Measurements from ENCODE around the gene CYP4Z1.
A peak's percentile ranks its signal among the peaks of the same experiment; 100 is the strongest.
"Not testable (repeated sequence)": the region's sequence is repeated elsewhere in the genome, so short reads cannot be mapped to it uniquely, and the experiment has no call there.

The CYP4Z1 gene, protein sequence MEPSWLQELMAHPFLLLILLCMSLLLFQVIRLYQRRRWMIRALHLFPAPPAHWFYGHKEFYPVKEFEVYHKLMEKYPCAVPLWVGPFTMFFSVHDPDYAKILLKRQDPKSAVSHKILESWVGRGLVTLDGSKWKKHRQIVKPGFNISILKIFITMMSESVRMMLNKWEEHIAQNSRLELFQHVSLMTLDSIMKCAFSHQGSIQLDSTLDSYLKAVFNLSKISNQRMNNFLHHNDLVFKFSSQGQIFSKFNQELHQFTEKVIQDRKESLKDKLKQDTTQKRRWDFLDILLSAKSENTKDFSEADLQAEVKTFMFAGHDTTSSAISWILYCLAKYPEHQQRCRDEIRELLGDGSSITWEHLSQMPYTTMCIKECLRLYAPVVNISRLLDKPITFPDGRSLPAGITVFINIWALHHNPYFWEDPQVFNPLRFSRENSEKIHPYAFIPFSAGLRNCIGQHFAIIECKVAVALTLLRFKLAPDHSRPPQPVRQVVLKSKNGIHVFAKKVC

DNA sequence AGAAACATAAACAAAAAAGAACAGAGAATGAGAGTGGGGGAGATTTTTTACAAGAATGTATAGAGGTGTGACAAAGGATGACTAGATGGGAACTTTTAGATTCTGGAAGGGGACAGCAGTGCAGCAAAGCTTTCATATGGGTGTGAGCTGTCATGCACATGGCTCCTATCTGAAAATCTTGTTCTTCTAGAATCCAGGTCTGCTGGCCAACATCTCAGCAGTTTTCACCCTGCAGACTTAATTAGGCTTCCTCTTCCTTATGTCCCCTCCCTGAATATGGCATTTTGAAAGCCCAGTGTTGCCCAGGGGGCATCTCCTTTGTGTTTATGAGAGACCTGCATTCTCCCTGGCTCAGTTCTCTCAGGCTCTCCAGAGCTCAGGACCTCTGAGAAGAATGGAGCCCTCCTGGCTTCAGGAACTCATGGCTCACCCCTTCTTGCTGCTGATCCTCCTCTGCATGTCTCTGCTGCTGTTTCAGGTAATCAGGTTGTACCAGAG lies at the start of gene CYP4Z1:
Gene CYP4Z1, plus strand, starts transcription at position 135 of the 498 bp plus-strand sequence. Its CDS starts 260 bp downstream, at position 395.
- DNase-seq: no peak

DNA sequence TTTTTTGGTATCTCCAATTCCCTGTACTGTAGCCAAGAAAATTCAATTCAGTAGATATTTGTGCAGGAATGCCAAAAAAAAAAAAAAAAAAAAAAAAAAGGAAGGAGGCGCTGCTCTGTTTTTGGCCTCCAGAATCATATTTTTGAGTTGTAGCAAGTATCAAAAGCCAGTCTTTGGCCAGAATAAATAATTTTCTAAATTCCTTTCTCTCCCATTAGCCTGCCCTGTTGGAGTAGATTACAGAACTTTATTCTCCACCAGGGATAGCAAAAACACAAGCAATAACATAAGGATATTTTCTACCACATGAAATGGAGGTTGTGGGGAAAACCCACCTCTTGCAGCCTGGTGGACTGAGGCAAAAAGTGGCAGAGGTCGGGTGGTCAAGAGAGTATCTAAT lies 46.0 kb upstream of the CYP4Z1 start:
- no peak for DNase-seq

DNA sequence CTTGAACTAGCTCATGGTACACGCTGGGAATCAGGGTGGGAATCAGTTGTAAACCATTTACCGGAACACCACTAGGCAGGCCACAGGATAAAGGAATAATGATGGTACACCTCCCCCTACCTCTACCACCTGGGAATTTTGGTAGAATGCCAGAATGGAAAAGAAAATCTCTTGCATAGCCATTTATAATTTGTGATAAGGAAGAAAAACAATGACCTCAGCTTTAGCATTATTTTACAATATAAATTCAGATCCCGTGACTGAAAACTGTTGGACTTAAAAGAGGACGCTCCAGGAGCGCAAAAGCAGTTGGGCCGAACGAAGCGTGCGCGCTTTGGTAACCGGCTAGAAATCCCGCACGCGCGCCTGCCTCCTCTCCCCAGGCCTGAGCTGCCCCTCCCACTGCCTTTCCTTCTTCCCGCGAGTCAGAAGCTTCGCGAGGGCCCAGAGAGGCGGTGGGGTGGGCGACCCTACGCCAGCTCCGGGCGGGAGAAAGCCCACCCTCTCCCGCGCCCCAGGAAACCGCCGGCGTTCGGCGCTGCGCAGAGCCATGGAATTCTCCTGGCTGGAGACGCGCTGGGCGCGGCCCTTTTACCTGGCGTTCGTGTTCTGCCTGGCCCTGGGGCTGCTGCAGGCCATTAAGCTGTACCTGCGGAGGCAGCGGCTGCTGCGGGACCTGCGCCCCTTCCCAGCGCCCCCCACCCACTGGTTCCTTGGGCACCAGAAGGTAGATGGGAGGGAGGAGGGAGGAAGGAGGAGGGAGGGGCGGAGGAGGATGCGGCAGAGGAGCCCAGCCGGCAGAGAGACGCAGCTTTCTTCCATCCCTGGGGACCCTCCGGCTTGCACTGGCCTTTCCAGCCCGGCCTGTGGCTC lies 43.5 kb upstream of the CYP4Z1 start, which contains the start of gene CYP4X1:
Gene CYP4X1, plus strand, starts transcription at position 402 of the 873 bp plus-strand sequence. Its CDS starts 149 bp downstream, at position 551.
- no peak for DNase-seq

DNA sequence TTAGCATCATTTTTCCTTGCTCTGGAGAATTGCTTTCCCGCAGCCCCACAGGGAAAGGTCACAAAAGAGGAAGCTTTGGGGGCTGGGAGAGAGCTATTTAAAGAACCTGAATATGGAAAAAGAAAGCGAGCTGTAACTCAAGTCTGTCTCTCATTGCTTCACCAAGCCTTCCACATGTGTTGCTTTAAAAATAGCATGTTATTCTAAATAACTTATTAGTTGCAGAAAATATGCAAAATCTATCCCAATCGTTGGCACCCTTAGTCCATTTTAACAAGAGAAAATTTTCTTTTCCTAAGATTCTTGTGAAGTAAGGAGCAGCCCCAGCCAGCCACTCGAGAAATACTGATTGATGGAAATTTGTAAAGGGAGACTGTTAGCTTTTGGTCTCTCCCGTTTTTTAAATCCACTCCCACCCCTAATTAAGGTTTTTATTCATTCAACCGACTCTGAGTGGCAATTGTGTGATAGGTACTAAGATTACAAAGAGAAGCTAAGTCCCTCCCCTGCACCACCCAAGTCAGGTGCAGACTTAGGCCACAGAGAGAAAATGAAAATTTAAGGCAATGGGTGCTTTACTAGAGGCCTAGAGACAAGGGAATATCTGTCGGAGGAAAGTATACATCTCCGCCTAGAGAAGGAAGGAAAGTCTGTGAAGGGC lies 42.8 kb upstream of the CYP4Z1 start:
- DNase-seq: no peak

DNA sequence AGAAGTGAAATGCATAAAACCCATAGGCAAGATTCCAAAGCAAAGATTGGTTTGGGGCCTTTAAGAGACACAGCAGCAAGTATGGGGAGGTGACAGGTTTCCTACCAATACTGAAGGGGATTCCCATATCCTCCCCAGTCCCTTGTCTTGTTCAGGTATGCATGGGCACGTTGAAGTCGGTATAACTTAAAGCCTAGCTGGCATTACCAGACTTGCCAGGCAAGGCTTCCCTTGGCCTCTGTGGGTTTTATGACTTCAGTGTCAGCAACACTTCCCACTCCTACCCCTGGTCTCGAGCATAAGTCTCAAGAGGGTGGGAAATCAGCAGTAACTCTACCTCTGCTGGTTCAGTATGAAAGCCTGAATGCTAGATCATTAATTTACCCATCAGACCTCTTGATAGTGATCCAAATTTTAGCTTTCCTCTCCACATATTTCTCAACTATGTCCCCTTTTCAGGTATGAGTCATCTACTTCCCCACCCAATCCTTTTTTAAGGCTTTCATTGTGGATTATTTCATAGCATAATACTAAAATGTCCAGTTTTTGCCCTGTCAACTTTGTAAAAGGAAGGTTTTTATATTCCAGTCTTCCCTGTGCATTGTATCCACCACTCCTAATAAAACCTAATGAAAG lies 36.7 kb upstream of the CYP4Z1 start:
- DNase-seq: no peak

DNA sequence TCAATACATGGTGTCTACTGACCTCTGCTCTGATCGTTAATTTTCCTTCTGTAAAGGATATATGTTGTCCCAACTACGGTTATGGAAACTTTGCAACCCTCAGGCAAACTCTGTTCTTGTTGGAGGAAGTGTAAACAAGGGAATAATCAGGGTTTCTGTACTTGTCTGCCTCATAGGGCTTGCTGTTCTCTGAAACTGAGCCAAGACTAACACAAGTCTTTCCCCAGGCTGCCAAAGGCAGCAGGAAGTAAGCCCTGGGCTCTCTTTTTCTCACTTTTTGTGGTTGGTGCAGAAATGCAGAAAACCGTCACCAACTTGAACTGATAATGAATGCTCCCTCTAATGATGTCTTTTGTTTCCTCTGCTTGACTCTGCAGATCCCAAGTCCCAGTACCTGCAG lies 36.0 kb upstream of the CYP4Z1 start:
- no peak for DNase-seq

DNA sequence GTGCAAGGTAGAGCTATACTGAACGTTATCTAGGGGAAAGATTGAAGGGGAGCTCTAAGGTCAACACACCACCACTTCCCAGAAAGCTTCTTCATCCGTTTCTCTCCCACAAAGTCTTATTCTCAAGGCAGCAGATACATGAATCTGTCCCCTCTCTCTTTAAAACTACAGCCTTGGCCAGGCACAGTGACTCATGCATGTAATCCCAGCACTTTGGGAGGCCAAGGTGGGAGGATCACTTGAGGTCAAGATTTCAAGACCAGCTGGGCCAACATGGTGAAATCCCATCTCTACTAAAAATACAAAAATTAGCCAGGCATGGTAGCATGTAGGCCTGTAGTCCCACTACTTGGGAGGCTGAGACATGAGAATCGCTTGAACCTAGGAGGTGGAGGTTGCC lies 35.4 kb upstream of the CYP4Z1 start:
- DNase-seq: no peak

DNA sequence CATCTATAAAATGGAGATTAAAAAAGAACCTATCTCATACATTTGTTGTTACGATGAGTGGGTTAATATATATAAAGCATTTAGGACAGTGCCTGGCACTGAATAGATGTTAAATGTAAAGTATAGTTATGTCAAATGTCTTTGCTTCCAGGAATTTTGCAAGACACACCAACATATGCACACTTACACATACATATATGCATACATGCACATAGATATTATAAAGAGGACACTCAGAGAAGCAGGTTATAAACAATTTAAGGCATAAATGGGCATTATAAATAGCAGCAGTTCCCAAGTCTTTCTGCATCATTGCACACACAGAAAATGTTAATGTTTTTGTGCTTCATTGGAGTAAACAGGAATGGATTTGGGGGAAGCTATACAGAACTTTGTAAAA lies 30.3 kb upstream of the CYP4Z1 start:
- DNase-seq: no peak

DNA sequence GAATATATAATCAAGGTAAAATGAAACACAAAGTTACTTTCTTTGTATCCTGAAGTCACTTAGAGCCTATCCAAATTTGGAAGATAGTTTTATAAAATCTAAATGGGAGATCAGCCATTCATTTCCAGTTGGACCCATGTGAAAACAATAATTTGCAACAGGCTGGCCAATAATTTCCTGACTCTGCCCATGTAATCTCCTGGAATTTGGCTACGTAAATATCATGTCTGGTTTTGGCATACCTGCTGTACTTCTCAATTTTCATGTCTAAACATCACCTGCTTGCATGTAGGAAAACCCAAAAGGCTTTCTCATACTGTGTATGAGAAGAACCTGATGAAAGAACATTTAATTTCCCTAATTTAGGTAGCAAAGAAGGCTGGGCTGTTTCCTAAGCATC lies 7.7 kb upstream of the CYP4Z1 start:
- DNase-seq: no peak

DNA sequence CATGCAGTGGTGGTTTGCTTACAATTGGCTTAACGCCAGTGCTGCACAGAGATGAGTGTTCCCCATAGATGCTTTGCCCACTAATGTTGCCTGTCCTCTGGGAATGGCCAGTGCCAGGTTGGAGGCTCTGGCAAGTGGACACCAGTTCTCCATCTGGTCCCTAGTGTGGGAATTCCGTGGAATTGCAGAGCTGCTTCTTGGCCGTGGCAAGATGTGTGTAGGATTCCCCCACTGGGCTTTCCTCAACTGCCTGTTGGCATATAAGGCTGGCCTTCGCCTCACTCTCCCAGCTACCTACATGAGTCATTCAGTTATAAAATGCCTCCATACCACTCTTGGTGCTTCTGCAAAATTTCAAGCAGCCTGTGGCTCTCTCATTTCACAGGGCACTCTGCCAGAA lies 2.0 kb downstream of the CYP4Z1 start:
- peak; percentile 0 for DNase-seq

DNA sequence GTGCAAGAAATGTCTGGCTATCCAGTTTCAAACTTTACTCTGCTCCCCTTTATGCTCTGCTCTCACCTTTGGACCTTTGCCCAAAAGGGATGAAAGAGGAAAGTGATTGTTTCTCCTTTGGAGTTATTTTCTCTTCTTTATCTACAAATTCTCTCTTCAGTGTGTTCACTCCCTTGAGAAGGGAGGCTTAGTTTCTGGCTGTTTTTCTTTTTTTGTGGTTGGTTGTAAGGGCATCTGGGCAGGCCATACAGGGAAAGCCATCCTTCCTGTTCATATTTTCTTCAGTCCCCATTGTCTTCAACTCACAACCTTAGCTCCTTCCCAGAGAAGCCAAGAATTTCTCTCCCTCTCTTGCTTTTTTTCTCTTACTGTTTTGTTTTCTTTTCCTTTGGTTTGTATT lies 2.5 kb downstream of the CYP4Z1 start:
- DNase-seq: not testable (repeated sequence)

DNA sequence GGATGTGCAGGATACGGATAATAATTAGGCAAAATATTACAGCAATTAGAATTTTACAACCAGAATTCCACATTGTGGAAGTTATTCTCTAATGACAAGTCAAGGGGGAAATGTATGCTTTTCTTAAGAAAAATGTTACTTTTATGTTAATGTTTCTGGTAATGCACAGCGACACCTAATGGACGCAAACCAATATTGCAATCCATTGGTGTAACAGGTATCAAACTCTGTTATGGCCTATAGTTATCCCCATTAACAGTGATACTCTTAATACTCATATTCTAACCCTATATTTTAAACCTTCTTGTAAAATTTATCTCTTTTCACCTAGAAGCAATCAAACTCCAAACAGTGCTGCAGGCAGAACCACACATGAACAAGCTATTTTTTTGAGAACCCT lies 22.3 kb downstream of the CYP4Z1 start:
- DNase-seq: not testable (repeated sequence)

DNA sequence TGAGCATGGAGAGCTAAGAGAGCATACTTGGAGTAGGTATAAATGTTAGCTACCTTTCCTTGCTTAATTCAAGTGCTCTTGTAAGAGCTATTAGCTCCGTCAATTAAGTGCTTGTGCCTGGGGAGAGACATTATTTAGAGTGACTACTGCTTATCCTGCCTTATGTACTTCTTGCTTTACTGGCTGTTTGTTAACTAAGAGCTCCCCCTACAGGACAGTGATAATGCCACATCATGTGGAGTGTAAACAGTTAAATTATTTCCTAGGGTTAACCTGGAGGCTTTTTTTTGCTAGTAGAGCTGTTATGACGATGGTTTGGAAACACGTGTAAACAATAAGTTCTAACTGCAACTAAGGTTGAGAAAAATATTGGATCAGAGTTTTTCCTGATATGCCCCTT lies 24.4 kb downstream of the CYP4Z1 start:
- DNase-seq: not testable (repeated sequence)

DNA sequence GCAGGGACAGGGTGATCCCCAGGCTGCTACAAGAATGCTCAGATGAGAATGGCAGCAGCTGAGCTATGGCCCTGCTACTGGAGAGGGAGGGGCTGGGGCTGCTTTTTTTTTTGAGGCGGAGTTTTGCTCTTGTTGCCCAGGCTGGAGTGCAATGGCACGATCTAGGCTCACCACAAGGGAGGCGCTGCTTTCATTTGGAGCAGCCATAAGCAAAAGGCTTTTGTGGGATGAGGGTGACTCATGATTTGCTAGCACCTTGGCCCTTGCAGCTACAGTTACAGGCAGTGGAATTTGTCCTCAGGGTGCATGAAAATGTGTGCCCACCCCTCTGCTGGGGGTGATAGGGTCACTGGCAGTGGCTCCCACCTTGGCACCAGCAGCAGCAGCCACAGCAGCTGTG lies 37.8 kb downstream of the CYP4Z1 start:
- DNase-seq: no peak

DNA sequence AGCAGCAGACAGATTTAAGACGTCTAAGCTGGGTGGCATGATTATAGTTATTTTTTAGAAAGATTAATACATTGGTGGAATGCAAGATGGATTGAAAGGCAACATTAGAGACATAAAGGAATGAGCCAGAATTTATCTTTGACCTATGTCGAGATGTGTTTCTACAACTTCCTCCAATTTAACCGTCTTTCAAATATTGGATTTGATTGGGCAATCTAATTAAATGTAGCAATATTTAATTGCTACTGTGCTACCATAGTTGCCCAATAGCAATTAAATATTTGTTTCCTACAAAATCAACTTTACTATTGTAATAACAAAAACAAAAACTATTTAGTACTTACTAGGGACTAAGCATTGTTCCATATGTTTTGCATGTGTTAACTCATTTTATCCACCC lies 39.8 kb downstream of the CYP4Z1 start:
- no peak for DNase-seq

DNA sequence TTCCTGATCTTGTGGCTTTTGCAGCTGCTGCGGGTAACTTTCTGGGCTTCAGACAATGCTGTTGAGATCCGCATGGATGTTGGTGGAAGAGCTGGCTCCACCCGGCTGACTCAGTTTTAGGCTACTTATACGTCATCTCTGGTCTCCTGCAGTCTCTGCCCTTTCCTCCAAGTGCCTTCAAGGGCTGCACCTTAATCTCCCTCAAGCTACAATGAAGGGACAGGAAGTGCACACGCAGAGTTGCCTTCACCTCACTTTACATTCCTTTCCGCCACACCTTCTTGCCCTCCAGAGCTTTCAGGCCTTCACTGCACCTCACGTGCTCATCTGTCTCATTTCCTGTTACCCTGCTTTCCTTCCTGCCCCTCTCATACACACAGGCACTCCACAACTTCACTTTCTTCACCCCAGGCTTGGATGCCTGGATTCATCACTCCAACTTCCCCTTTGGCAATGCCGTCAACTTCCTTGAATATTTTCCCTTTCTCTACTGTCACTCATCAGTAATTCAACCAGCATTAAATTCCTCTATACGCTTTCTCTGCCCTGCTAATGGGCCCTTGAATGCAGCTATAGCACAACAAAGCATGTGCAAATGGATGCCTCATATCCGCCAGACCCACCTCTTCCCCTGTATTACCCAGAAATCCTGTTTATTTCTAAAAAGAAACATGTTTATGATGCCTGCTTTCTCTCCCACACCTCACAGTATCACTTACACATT lies 41.0 kb downstream of the CYP4Z1 start:
- DNase-seq: not testable (repeated sequence)

DNA sequence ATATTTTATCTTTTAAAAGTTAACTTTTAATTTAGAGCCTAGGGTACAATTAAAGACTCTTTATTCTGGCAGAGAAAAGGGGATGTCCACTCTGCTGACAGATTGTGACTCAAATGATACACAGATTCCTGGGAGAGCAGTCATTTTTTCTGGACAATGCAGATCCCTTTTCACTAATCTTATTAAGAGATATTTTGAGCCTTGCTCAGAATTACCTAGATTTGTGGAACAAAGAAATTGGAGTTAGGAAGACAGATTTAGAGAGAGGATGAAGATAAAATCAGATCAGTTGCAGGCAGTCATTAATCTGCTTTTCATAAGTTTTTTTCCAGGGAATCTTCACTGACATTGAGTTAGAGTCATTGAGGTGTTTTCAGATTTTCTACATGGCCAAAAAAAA lies 42.5 kb downstream of the CYP4Z1 start:
- not testable (repeated sequence) for DNase-seq

DNA sequence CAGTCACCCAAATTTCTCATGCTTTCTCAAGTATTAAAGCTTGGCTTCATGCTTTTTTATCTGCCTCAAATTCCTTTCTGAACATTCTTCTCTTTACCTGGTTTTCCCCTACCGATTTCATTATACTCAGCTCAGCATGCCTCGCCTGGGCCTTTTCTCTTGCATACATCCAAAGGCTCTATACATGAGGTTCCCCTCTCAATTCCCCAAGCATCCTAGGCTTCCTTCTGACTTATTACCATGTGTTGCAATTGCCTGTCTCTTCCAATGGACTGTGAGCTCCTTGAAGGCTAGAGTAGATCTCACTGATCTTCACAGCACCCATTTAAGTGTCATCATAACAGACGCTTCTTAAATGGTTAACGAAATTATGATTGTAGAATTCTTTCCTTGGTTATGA lies 46.1 kb downstream of the CYP4Z1 start:
- DNase-seq: no peak

DNA sequence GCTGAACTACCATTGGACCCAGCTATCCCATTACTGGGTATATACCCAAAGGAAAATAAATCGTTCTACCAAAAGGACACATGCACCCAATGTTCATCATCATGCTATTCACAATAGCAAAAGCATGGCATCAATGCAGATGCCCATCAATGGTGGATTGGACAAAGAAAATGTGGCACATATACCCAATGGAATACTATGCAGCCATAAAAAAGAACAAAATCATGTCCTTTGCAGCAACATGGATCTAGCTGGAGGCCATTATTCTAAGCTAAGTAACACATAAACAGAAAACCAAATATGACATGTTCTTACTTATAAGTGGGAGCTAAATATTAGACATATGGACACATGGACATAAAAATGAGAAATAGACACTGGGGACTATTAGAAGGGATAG lies 54.0 kb downstream of the CYP4Z1 start:
- not testable (repeated sequence) for DNase-seq

DNA sequence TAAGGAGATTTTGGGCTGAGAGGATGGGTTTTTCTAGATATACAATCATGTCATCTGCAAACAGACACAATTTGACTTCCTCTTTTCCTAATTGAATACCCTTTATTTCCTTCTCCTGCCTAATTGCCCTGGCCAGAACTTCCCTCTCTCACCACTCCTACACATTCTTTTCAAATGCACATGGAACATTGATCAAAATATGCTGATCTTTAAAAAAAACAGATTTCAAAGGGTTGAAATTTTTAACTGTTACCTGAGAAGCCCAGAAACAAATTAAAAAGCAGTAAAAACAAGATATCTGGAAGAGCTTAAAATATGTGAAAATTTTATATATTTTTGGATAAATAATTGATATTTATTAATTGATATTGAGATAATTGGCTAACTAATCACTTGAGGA lies 57.8 kb downstream of the CYP4Z1 start:
- DNase-seq: not testable (repeated sequence)

DNA sequence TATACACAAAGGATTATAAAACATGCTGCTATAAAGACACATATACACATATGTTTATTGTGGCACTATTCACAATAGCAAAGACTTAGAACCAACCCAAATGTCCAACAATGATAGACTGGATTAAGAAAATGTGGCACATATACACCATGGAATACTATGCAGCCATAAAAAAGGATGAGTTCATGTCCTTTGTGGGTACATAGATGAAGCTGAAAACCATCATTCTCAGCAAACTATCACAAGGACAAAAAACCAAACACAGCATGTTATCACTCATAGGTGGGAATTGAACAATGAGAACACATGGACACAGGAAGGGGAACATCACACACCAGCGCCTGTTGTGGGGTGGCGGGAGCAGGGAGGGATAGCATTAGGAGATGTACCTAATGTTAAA lies 60.0 kb downstream of the CYP4Z1 start:
- not testable (repeated sequence) for DNase-seq

DNA sequence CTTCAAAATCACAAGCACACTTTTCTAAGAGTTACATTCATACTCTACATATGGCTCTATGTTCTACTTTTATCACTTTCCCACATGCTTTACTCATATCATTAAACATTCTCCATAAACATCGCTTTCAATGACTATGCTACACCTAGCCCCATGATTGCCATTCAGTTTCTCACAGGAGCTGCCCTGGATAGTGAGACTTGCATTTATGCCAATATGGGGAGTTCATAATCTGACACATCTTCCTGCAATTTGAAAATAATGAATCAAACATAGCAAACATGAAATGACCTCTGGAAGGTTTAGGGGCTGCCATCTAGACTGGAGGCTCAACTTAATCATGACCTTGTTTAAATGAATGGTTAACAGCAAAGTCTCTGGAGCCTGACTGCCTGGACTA lies 61.2 kb downstream of the CYP4Z1 start:
- no peak for DNase-seq

All from DMS 273 treated with DMSO at 0.1 percent for 48 hours (cell line).